Measurements from ENCODE around the gene DIS3L2. TPM values are rescaled to one million over a fixed set of nuclear protein-coding genes. Genes with fewer than 3 reads are reported as not detected.

DIS3L2 gene
- total RNA-seq, 6 experiments from 2014 or later, result 18.2 to 23.6 (median 21.6) TPM

GRCh38 chr2:232269867-232270266 is 308.4 kb downstream of the DIS3L2 start:
- Mint-ChIP-seq H3K27me3 (ENCODE audit: insufficient read depth) (no peaks in the 10 kb centered on the region; the same call in 1 of the 2 replicates), H3K4me3 (no peak overlapping the region), H3K4me1 (ENCODE audit: low read depth) (no peaks in the 10 kb centered on the region), H3K36me3 (ENCODE audit: low read depth) (peaks cover 6% of the 10 kb centered on the region; the same call in 1 of the 2 replicates), H3K27ac (no peak overlapping the region), H3K9me3 (no peaks in the 10 kb centered on the region)
- no peak for DNase-seq
- TF ChIP-seq CTCF (IDR thresholded peaks at IDR 0.05), result no peak

GRCh38 chr2:232273903-232274643 is 312.6 kb downstream of the DIS3L2 start:
- Mint-ChIP-seq H3K4me1 (ENCODE audit: low read depth) (no peaks in the 10 kb centered on the region), H3K27me3 (ENCODE audit: insufficient read depth) (no peaks in the 10 kb centered on the region), H3K36me3 (ENCODE audit: low read depth) (no peaks in the 10 kb centered on the region; the same call in 1 of the 2 replicates), H3K27ac (no peak overlapping the region), H3K4me3 (no peak overlapping the region), H3K9me3 (no peaks in the 10 kb centered on the region)
- TF ChIP-seq CTCF (IDR thresholded peaks at IDR 0.05), result no peak
- DNase-seq, result no peak

- Mint-ChIP-seq H3K27ac (no peak overlapping the region), H3K36me3 (ENCODE audit: low read depth) (peaks cover 4% of the 10 kb centered on the region; the same call in 1 of the 2 replicates), H3K4me1 (ENCODE audit: low read depth) (no peaks in the 10 kb centered on the region), H3K27me3 (ENCODE audit: insufficient read depth) (no peaks in the 10 kb centered on the region), H3K9me3 (no peaks in the 10 kb centered on the region), H3K4me3 (no peak overlapping the region)
- DNase-seq, result no peak
- TF ChIP-seq CTCF (IDR thresholded peaks at IDR 0.05), result no peak
Measured at GRCh38 chr2:232275670-232276069, 314.2 kb downstream of the DIS3L2 start.

- DNase-seq, result no peak
- Mint-ChIP-seq H3K4me3 (no peak overlapping the region), H3K9me3 (no peaks in the 10 kb centered on the region), H3K36me3 (ENCODE audit: low read depth) (peaks cover 4% of the 10 kb centered on the region; the same call in 1 of the 2 replicates), H3K27me3 (ENCODE audit: insufficient read depth) (no peaks in the 10 kb centered on the region; the same call in 1 of the 2 replicates), H3K27ac (no peak overlapping the region), H3K4me1 (ENCODE audit: low read depth) (no peaks in the 10 kb centered on the region)
- no peak for TF ChIP-seq CTCF (IDR thresholded peaks at IDR 0.05)
Measured at GRCh38 chr2:232276084-232276732, 314.7 kb downstream of the DIS3L2 start.

- Mint-ChIP-seq H3K27me3 (ENCODE audit: insufficient read depth) (no peaks in the 10 kb centered on the region; the same call in 1 of the 2 replicates), H3K36me3 (ENCODE audit: low read depth) (peaks cover 4% of the 10 kb centered on the region; the same call in 1 of the 2 replicates), H3K27ac (no peak overlapping the region), H3K9me3 (no peaks in the 10 kb centered on the region), H3K4me1 (ENCODE audit: low read depth) (no peaks in the 10 kb centered on the region), H3K4me3 (no peak overlapping the region)
- TF ChIP-seq CTCF (IDR thresholded peaks at IDR 0.05), result no peak
- no peak for DNase-seq
Measured at GRCh38 chr2:232276733-232277313, 315.3 kb downstream of the DIS3L2 start.
